GM12878 (cell line): ENCODE results near the gene CCZ1B.
"Not testable (repeated sequence)": the region's sequence is repeated elsewhere in the genome, so short reads cannot be mapped to it uniquely, and the experiment has no call there.

Source experiments
- BACH1 ChIP-seq: fragments of 450-650 bp; IDR thresholded peaks from 2 replicates; pipeline ENCODE4 v1.6.1; 2017; ENCODE audit warnings: mild to moderate bottlenecking, borderline replicate concordance
- MTA3 ChIP-seq: IDR thresholded peaks from 2 replicates; pipeline ENCODE4 v1.6.1; 2012; ENCODE audit warnings: low read length, inconsistent platforms, borderline replicate concordance
- POLR2AphosphoS5 ChIP-seq: IDR thresholded peaks from 2 replicates; pipeline ENCODE4 v1.6.1; 2011; ENCODE audit warnings: mild to moderate bottlenecking, low read length, inconsistent platforms
- SIN3A ChIP-seq: IDR thresholded peaks from 2 replicates; pipeline ENCODE4 v1.6.1; 2012; ENCODE audit warnings: low read depth, low read length, improper control_type of control experiment

DNA sequence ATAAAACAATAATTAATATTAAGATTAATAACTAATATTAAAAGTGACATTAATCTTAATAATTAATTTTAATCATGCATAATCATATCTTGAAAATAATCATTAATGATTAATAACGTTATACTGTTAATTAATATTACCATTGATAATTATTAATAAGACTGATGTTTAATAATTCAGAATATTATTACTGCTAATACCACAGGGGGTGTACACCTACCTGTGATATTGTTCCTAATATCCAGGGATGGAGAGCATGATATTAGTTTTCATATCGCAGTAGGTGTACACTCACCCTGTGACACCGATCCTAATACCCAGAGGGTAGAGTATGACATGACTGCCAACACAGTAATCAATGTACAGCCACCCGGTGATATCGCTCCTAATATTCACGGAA lies 23.1 kb upstream of the CCZ1B start:
- not testable (repeated sequence) for TF ChIP-seq BACH1, POLR2AphosphoS5, SIN3A, MTA3
